Choroid plexus epithelial cell (primary cell): ENCODE measurements around the gene DBF4B.
"Not testable (repeated sequence)": the region's sequence is repeated elsewhere in the genome, so short reads cannot be mapped to it uniquely, and the experiment has no call there.

Experiments used
- DNase-seq: peaks from one replicate; pipeline ENCODE4 v3.0.0-alpha.2; 2010; ENCODE audit warnings: low read depth
- H3K4me3 ChIP-seq: 2 replicates; pipeline ENCODE4 v1.5.1; 2011; ENCODE audit warnings: low read depth, mild to moderate bottlenecking, control low read depth, low read length, moderate library complexity
- TF ChIP-seq, protein P1 (sequence below): conservative IDR thresholded peaks from 2 replicates; pipeline ENCODE4 v1.5.1; 2011; ENCODE audit warnings: low read depth, mild to moderate bottlenecking, control low read depth, inconsistent platforms, low read length, moderate library complexity

The DBF4B gene

DNA sequence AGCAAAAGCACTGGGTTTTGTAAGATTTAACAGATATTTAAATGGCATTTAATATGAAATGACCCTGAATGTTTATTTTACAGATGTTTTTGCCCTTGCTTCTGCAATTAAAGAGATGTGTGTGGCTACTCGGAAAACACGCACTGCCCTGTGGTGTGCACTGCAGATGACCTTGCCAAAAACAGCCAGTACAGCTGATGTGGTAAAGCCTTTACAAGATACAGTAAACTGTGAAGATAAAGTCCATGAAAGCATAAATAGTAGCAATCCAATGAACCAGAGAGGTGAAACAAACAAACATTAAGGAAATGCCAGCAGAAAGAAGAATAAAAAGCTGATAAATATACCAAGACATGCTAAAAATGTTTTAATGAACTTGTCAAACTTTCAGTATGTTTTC is 34.6 kb upstream of the DBF4B start:
- H3K4me3 ChIP-seq: no peak overlapping the region
- DNase-seq: no peak
- TF ChIP-seq, protein P1, sequence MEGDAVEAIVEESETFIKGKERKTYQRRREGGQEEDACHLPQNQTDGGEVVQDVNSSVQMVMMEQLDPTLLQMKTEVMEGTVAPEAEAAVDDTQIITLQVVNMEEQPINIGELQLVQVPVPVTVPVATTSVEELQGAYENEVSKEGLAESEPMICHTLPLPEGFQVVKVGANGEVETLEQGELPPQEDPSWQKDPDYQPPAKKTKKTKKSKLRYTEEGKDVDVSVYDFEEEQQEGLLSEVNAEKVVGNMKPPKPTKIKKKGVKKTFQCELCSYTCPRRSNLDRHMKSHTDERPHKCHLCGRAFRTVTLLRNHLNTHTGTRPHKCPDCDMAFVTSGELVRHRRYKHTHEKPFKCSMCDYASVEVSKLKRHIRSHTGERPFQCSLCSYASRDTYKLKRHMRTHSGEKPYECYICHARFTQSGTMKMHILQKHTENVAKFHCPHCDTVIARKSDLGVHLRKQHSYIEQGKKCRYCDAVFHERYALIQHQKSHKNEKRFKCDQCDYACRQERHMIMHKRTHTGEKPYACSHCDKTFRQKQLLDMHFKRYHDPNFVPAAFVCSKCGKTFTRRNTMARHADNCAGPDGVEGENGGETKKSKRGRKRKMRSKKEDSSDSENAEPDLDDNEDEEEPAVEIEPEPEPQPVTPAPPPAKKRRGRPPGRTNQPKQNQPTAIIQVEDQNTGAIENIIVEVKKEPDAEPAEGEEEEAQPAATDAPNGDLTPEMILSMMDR: no peak

DNA sequence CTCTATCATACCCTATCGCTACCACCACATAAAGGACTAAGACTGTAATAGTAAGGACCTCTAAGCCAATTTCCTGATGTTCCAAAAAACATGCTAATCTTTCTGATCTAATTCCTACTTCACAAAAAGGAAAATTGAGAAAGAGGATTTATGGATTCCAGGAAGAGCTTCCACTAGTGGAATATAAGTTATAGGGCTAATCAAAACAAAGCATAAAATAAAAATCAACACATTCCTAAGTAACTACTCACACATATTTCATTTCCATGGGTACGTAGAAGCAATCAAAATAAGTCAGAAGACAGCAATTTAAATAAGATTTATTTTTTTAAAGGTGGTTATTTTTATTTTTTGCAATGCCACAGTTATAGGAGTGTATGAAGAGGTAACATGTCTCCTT is 31.3 kb upstream of the DBF4B start:
- peak; percentile 34 for DNase-seq
- no peak overlapping the region for H3K4me3 ChIP-seq
- TF ChIP-seq, protein P1: no peak

- not testable (repeated sequence) for DNase-seq, H3K4me3 ChIP-seq
These were observed 25.2 kb upstream of the DBF4B start for GRCh38 chr17:44683303-44683702.

- TF ChIP-seq, protein P1: no peak
- H3K4me3 ChIP-seq: no peak overlapping the region
- DNase-seq: no peak
These were observed 20.7 kb upstream of the DBF4B start for GRCh38 chr17:44687756-44688155.

GRCh38 chr17:44688200-44688599 is 20.3 kb upstream of the DBF4B start:
- TF ChIP-seq, protein P1: no peak
- no peak overlapping the region for H3K4me3 ChIP-seq
- DNase-seq: no peak

DNA sequence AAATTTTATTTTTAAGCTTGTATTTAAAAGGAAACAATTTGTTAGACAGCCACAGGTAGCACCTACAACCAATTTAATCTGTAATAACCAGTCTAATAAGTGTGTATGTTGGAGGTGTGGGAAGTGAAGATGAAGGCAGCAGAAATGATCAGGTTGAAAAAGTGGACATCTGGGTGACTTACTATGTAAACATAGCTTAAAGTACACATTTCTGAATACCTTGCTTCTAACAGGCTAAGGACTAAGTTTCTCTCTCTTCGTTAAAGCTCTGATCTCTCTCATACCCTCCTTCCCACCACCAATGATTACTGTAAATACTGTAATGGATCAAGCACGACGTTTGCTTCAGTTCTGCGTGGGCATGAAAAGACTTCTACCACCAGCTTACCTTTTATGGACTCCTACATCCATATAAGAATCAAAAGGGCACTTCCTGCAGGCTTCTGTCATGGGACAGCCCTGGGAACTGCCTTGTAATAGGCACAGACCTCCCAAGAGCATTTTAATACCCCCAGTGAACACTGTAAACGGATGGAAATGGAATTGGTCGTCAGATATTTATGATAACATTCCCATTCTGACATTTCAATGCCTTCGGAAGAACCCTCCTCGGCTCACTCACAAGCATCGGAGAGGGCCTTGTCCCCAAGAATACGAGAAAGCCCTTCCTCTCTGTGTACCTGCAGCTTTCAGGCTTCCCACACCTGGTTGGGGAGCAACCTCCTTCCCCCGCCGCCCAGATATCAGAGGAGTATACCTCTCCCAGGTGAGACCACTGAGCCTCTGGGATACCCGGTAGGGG is 19.6 kb upstream of the DBF4B start:
- TF ChIP-seq, protein P1: no peak
- H3K4me3 ChIP-seq: peak overlapping the region; percentile 98
- peak; percentile 5 for DNase-seq

DNA sequence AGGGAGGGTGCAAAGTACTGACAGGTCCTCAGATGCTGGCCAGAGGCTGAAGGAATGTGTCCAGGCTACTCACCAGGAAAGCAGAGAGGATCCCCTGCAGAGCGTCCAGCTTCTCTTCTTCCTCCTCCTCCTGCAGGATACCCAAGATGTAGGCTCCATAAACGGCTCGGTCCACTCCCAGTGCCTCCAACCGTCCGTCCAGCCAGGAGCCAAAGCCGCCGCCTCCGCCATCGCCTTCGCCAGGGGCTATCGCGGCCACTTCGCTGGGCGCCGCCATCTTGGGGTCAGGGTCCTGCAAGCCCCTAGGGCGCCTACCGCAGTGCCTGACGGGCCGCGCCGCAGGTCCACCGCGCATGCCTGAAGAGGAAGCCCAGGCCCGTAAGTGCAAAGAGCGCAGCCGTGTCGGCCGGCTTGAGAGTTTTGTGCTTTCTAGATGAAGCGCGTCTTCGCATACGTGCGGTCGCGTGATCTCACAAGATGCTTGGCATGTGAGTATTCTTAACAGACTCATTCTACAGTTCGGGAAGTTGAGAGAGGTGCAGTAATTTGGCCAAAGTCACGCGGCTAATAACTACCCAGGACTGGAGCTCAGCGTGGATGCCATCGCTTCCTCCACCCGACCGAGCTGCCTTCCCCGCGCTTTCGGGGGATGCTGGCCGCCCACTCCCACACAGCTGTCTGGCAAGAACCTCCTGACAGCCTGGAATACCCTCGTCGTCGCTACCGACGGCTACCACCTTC is 18.8 kb upstream of the DBF4B start, which contains the start of gene CCDC43:
TSS of gene CCDC43 (minus strand) at position 300 of the 741 bp plus-strand sequence. CDS start at position 277, 23 bp downstream.
- TF ChIP-seq, protein P1: no peak

More for the DNA sequence above, 18.8 kb upstream of the DBF4B start, which contains the start of gene CCDC43:
- DNase-seq: peak; percentile 97
- peak within 1 kb of the TSS; percentile 98 for H3K4me3 ChIP-seq
